Upper lobe of left lung (tissue), 6 donors: ENCODE data around the gene DNAH3. TPM values are rescaled to one million over a fixed set of nuclear protein-coding genes. Genes with fewer than 3 reads are reported as not detected.
"Not testable (repeated sequence)": the region's sequence is repeated elsewhere in the genome, so short reads cannot be mapped to it uniquely, and the experiment has no call there.

Experiments used
- ATAC-seq, 2 donors: fragments of 200-7000 bp; cut with Tn5 transposase; one replicate each; pipeline ENCODE4 v1.9.1; 2022; ENCODE audit warnings: mild to moderate bottlenecking in 2 of 2, moderate library complexity in 2 of 2; ENCODE audit not compliant: low FRiP score in 2 of 2
- DNase-seq, 2 donors: peaks; one replicate each; pipeline ENCODE4 v3.0.0-alpha.2; 2019 to 2020
- H3K27ac ChIP-seq, 4 donors: fragments of 200-600 bp; sonication (generic); one replicate each; pipeline ENCODE4 v1.5.1; 2016 to 2019
- H3K27me3 ChIP-seq, 4 donors: fragments of 200-600 bp; sonication (generic); one replicate each; pipeline ENCODE4 v1.5.1; 2017 to 2019
- H3K36me3 ChIP-seq, 4 donors: fragments of 200-600 bp; sonication (generic); one replicate each; pipeline ENCODE4 v1.5.1; 2016 to 2019
- H3K4me1 ChIP-seq, 4 donors: fragments of 200-600 bp; sonication (generic); one replicate each; pipeline ENCODE4 v1.5.1; 2018 to 2019
- H3K4me3 ChIP-seq, 4 donors: fragments of 200-600 bp; sonication (generic); one replicate each; pipeline ENCODE4 v1.5.1; 2017 to 2019; ENCODE audit warnings: mild to moderate bottlenecking in 2 of 4, moderate library complexity in 1 of 4
- H3K9me3 ChIP-seq, 4 donors: fragments of 200-600 bp; sonication (generic); one replicate each; pipeline ENCODE4 v1.5.1; 2018 to 2019
- EP300 ChIP-seq, 4 donors: sonication (generic); formaldehyde crosslinking; IDR thresholded peaks; one replicate each; pipeline ENCODE4 v1.5.1; 2017; ENCODE audit warnings: antibody characterized with exemption in 4 of 4, control low read depth in 2 of 4
- POLR2A ChIP-seq, 4 donors: fragments of 450-650 bp; IDR thresholded peaks; one replicate each; pipeline ENCODE4 v1.5.1; 2016 to 2017; ENCODE audit warnings: antibody characterized with exemption in 4 of 4, mild to moderate bottlenecking in 2 of 4
- POLR2AphosphoS5 ChIP-seq, 2 donors: sonication (generic); formaldehyde crosslinking; IDR thresholded peaks; one replicate each; pipeline ENCODE4 v1.5.1; 2017; ENCODE audit warnings: antibody characterized with exemption in 2 of 2
- WGBS, 2 donors: methylation state at CpG; one replicate each; pipeline ENCODE4 v1.1.5; 2017 to 2018; 5-methylcytosine and 5-hydroxymethylcytosine counted together
- total RNA-seq, 6 donors: library from RNA; depleted of rRNA in 4 of 6; stranded (reverse); fragments of >200 nt in 4 of 6; gene quantifications; one replicate each; pipeline versions ENCODE4 v1.1.0 to v1.2.1, GENCODE V29; 2016 to 2021
- TF ChIP-seq, protein P1 (sequence below), 6 experiments: fragments of 450-650 bp in 4 of 6; fragments of 200-600 bp in 2 of 6; sonication (generic) in 2 of 6; IDR thresholded peaks; one replicate each; pipeline ENCODE4 v1.5.1; 2016 to 2019; ENCODE audit warnings: antibody characterized with exemption in 6 of 6
- donor health status: DM: no; HTN: no; CAD: no; lungs with moderate emphysema.
- donor health status: DM: no; HTN: yes; CAD: no; lungs with severe emphysema.

The DNAH3 gene
- total RNA-seq, 6 donors from 2014 or later, result 0.23 to 48.1 (median 4.8) TPM

DNA sequence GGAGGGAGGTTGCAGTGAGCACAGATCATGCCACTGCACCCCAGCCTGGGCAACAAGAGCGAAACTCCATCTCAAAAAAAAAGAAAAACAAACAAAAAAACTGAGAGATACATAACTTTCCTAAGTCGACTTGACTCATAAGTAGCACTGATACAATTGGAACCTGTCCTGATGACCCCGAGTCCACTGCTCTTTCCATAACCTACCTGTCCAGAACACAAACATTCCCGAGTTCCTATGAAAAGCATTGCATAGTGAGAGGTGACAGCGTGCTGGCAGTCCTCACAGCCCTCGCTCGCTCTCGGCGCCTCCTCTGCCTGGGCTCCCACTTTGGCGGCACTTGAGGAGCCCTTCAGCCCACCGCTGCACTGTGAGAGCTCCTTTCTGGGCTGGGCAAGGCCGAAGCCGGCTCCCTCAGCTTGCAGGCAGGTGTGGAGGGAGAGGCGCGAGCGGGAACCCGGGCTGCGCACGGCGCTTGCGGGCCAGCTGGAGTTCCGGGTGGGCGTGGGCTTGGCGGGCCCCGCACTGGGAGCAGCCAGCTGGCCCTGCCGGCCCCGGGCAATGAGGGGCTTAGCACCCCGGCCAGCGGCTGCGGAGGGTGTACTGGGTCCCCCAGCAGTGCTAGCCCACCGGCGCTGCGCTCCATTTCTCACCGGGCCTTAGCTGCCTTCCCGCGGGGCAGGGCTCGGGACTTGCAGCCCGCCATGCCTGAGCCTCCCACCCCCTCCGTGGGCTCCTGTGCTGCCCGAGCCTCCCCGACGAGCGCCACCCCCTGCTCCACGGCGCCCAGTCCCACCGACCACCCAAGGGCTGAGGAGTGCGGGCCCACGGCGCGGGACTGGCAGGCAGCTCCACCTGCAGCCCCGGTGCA lies 1.7 kb upstream of the DNAH3 start:
- not testable (repeated sequence) for H3K27me3 ChIP-seq, H3K4me3 ChIP-seq, H3K27ac ChIP-seq, ATAC-seq, H3K9me3 ChIP-seq, H3K36me3 ChIP-seq
- peak in 1 of 2 donors; percentile 85 for DNase-seq
- 78 to 88% methylated on average over 17 to 33 of the region's 51 CpGs for WGBS, 2 donors
- peaks cover 0 to 16% (median 5%) of the 10 kb centered on the region in 4 donors for H3K4me1 ChIP-seq

DNA sequence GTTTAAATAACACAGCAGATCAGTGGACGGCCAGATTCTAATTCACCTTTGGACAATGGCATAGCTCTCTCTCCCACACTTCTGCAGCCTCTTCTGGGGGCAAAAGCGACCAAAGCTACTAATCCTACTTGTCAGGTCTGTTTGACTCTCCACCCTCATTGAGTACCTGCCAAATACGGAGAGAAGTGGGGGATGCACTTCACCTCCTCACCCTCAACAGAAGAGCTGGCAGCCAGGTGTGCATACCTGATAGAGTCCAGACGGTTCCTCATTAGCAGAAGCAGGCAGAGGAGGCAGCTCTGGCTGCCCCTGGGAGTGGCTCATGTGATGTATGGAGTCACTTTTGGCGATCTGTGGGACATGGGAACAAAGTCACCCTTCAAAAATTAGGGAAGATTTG lies 4.9 kb downstream of the DNAH3 start:
- H3K27me3 ChIP-seq, result no peaks in the 10 kb centered on the region
- no peak for TF ChIP-seq EP300 (IDR thresholded peaks at IDR 0.05)
- TF ChIP-seq, protein P1, sequence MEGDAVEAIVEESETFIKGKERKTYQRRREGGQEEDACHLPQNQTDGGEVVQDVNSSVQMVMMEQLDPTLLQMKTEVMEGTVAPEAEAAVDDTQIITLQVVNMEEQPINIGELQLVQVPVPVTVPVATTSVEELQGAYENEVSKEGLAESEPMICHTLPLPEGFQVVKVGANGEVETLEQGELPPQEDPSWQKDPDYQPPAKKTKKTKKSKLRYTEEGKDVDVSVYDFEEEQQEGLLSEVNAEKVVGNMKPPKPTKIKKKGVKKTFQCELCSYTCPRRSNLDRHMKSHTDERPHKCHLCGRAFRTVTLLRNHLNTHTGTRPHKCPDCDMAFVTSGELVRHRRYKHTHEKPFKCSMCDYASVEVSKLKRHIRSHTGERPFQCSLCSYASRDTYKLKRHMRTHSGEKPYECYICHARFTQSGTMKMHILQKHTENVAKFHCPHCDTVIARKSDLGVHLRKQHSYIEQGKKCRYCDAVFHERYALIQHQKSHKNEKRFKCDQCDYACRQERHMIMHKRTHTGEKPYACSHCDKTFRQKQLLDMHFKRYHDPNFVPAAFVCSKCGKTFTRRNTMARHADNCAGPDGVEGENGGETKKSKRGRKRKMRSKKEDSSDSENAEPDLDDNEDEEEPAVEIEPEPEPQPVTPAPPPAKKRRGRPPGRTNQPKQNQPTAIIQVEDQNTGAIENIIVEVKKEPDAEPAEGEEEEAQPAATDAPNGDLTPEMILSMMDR (IDR thresholded peaks at IDR 0.05), result no peak
- no peak for TF ChIP-seq POLR2AphosphoS5 (IDR thresholded peaks at IDR 0.05)
- TF ChIP-seq POLR2A (IDR thresholded peaks at IDR 0.05), result no peak
- no peaks in the 10 kb centered on the region for H3K9me3 ChIP-seq
- DNase-seq, result peak in 1 of 2 donors; percentile 30
- no peaks in the 10 kb centered on the region for H3K36me3 ChIP-seq
- peaks cover 0 to 7% (median 2%) of the 10 kb centered on the region in 4 donors for H3K4me1 ChIP-seq
- no peak overlapping the region for H3K4me3 ChIP-seq
- H3K27ac ChIP-seq, result no peak overlapping the region
- WGBS, 2 donors, result 43 to 53% methylated on average over 5 of the region's 5 CpGs
- ATAC-seq, result no peak

DNA sequence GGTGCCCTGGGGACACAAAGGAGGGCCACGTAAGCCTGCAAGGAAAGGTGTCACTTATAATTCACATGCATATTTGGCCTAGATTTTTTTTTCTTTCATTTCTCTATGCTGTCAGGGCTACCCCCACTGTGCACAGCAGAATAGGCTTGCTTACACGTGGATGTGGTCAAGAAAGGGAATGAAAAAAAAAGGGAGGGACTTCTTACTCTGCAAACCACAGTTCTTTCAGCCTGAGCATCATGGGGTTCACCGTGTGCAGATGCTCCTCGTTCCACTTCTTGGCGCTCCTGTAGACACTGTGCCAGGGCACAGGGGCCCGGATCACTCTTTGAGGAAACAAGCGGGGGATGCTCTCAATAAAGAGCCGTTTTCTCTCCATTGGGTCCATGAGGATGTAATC lies 16.6 kb downstream of the DNAH3 start:
- no peak overlapping the region for H3K4me3 ChIP-seq
- H3K27me3 ChIP-seq, result no peaks in the 10 kb centered on the region
- no peak for ATAC-seq
- no peaks in the 10 kb centered on the region for H3K4me1 ChIP-seq
- no peak overlapping the region for H3K27ac ChIP-seq
- no peaks in the 10 kb centered on the region for H3K36me3 ChIP-seq
- H3K9me3 ChIP-seq, result no peaks in the 10 kb centered on the region
- no peak for DNase-seq
- WGBS, 2 donors, result 77 to 86% methylated on average over 8 of the region's 8 CpGs
- TF ChIP-seq, protein P1 (IDR thresholded peaks at IDR 0.05), result no peak
- no peak for TF ChIP-seq POLR2AphosphoS5 (IDR thresholded peaks at IDR 0.05)
- no peak for TF ChIP-seq POLR2A (IDR thresholded peaks at IDR 0.05)
- TF ChIP-seq EP300 (IDR thresholded peaks at IDR 0.05), result no peak

DNA sequence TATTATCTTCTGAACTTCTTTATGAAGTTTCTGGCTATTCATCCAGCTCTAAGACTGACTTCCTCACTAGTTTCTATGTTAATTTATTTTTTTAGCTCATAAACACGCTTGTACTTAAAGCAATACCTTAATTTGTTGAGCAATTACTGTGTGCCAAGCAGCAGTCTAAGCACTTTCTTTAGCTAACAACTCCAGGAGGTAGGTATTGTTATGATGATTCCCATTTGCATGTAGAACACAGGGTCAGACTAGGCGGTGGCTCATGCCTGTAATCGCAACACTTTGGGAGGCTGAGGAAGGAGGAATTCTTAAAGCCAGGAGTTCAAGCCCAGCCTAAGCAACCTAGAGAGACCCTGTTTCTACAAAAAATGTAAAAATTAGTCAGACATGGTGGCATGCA lies 19.8 kb downstream of the DNAH3 start:
- H3K27me3 ChIP-seq, result no peaks in the 10 kb centered on the region
- H3K4me3 ChIP-seq, result no peak overlapping the region
- 79 to 93% methylated on average over 3 of the region's 3 CpGs for WGBS, 2 donors
- no peaks in the 10 kb centered on the region for H3K4me1 ChIP-seq
- ATAC-seq (no peak), DNase-seq (no peak)
- H3K36me3 ChIP-seq, result no peaks in the 10 kb centered on the region
- H3K9me3 ChIP-seq, result no peaks in the 10 kb centered on the region
- no peak overlapping the region for H3K27ac ChIP-seq
- TF ChIP-seq, protein P1 (IDR thresholded peaks at IDR 0.05), result no peak
- TF ChIP-seq POLR2A (IDR thresholded peaks at IDR 0.05) (no peak), POLR2AphosphoS5 (IDR thresholded peaks at IDR 0.05) (no peak), EP300 (IDR thresholded peaks at IDR 0.05) (no peak)

DNA sequence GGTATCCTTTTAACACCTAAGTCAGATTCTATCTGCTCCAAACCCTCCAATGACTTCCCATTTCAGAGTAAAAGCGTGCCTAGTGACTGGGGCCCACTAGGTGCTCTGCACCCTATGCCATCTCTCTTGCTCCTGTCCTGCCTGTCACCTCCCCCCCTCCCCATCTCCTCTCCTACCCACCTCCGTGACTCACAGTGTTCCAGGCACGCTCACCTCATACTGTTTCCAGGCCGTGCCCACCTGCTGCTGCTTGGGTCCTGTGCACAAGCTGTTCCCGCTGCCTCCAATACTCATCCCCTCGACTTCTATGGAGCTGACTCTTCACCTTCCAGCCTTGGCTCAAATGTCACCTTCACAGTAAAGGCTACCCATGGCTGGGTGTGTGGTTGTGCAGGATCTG lies 21.7 kb downstream of the DNAH3 start:
- no peaks in the 10 kb centered on the region for H3K27me3 ChIP-seq
- WGBS, 2 donors, result 80 to 88% methylated on average over 6 of the region's 6 CpGs
- H3K4me3 ChIP-seq, result no peak overlapping the region
- no peak overlapping the region for H3K27ac ChIP-seq
- no peaks in the 10 kb centered on the region for H3K4me1 ChIP-seq
- no peak for TF ChIP-seq POLR2A (IDR thresholded peaks at IDR 0.05)
- TF ChIP-seq EP300 (IDR thresholded peaks at IDR 0.05), result no peak
- TF ChIP-seq, protein P1 (IDR thresholded peaks at IDR 0.05), result no peak
- no peak for TF ChIP-seq POLR2AphosphoS5 (IDR thresholded peaks at IDR 0.05)
- DNase-seq (no peak), ATAC-seq (no peak)
- H3K36me3 ChIP-seq, result no peaks in the 10 kb centered on the region
- no peaks in the 10 kb centered on the region for H3K9me3 ChIP-seq
